Renal cortex interstitium (tissue), 11 donors: ENCODE results near the gene MICB. TPM values are rescaled to one million over a fixed set of nuclear protein-coding genes. Genes with fewer than 3 reads are reported as not detected.

Experiments
- DNase-seq, 11 donors: peaks; one replicate each; pipeline ENCODE4 v3.0.0-alpha.2; 2013; ENCODE audit warnings: low read depth in 9 of 11, low spot score in 4 of 11; ENCODE audit errors: extremely low read depth in 1 of 11
- polyA plus RNA-seq, 3 donors: library from polyadenylated mRNA; unstranded; fragments of 120-200 nt; gene quantifications; one replicate each; pipeline ENCODE4 v1.2.1, GENCODE V29; 2013; ENCODE audit not compliant: insufficient read length in 3 of 3

The MICB gene
- polyA plus RNA-seq, 3 donors: 1.4 to 1.8 (median 1.5) TPM

DNA sequence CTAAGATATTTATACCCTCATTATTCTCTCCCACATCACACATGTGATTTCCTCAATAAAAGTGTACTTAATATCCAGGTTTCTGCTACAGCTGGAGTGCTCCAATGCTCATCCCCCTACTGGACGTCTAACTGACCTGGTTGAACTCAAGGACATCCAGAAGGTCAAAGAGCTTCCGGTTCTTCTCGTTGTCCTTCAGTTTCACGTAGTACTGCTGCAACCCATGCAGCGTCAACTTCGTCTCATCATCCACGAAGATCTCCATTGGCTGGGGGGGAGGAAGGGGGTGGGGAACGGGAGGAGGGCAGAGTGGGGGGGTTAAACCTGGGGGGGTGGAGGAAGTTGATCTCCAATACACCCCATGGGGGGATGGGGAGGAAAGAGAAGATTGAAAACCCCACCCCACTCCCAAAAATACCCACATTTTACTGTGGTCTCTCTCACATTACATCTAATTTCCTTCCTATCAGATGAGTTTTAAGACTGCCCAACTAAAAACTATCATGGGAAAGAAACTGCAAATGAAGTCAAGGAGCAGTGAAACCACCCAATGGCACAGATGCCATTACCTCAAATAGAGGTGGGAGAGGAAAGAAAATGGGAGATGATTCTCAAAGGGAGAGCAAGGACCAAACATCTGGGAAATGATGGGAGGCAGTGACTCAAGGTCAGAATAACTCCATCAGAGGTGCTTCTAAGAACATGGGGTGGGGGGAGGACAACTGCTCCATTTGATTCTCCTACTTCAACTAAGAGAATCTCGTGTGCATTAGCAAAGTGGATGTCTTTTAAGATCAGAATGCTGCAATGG is 34.9 kb downstream of the MICB start:
- no peak for DNase-seq

- no peak for DNase-seq
Observed at GRCh38 chr6:31533455-31533841, 35.5 kb downstream of the MICB start.

- no peak for DNase-seq
Observed at GRCh38 chr6:31534011-31534410, 36.1 kb downstream of the MICB start.

DNA sequence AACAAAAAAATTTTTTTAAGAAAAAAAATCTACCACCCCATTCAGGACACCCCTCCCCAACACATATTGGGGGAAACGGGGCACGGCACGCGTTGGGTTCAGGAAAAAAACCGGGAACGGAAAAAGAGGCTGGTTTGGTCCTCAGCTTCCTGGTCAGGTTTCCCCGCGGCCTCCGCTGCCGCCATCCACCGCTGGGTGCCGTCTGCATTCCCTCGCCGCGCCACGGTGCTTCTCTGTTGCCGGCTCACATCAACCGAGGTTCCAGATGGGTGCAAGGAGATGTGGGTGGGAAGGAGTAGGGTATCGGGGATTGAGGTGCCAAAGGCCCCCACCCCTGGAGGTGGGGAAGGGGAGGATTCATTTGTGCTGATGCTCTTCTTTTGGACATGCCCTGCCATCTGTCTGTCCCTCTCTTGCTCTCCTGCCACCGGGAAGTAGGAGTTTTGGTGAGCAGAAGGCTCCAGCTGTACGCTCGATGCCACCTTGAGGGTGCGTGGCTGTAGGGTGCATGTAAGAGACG is 36.6 kb downstream of the MICB start:
- no peak for DNase-seq

DNA sequence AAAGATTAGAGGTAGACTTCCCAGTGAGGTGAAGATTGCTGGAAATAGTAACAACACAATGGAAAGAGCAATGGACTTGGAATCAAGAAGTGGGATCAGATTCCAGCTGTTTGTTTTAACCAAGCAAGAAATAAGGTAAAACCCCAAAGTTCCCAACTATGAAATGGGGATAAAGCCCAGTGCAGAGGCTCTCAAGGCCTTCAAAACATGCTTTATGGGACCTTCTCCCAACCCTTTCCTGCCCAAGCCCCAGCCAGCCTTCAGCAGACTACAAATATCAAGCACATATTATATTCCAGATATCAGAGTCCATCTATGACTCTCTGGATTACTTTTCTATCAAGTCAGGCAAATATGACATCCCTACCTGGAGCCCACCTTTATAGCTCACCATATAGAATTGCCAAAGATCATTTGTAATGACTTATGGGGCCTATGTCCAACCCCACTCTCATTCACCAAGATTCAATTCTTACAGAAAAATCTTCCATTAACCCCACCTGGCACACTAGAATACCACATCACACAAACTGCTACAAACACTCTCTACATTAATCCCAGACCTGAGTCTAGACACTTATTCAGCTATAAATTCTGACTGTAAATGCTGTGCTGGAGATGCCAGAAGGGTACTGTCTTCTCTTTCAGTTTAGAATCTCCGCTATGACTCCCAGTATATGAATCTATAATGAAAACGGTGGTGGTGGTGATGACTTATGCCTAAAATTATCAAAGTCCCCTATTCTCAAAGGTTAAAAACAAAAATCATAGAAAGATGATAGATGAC is 37.8 kb downstream of the MICB start:
- DNase-seq: no peak

GRCh38 chr6:31538805-31539400 is 41.0 kb downstream of the MICB start:
- no peak for DNase-seq

DNA sequence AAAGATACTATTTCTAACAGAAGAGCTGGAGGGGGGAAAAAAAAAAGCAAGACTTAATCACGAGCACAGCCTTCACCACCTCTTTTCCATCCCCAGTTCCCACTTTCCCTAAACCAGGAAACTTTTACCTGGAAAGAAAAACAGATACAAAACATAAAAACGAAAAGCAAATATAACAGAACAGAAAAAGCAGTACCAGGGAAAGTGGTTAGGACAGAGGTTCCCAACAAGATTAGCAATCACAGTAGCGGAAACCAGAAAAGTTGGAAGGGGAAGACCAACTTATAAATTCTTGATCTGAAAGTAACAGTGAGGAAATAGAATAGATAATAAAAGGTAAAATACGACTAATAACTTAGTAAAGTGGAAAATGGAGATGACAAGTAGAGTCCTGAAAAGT is 42.7 kb downstream of the MICB start:
- no peak for DNase-seq

GRCh38 chr6:31541059-31541657 is 43.2 kb downstream of the MICB start:
- DNase-seq: peak in 3 of 11 donors; percentile 34 to 48 (median 38)

DNA sequence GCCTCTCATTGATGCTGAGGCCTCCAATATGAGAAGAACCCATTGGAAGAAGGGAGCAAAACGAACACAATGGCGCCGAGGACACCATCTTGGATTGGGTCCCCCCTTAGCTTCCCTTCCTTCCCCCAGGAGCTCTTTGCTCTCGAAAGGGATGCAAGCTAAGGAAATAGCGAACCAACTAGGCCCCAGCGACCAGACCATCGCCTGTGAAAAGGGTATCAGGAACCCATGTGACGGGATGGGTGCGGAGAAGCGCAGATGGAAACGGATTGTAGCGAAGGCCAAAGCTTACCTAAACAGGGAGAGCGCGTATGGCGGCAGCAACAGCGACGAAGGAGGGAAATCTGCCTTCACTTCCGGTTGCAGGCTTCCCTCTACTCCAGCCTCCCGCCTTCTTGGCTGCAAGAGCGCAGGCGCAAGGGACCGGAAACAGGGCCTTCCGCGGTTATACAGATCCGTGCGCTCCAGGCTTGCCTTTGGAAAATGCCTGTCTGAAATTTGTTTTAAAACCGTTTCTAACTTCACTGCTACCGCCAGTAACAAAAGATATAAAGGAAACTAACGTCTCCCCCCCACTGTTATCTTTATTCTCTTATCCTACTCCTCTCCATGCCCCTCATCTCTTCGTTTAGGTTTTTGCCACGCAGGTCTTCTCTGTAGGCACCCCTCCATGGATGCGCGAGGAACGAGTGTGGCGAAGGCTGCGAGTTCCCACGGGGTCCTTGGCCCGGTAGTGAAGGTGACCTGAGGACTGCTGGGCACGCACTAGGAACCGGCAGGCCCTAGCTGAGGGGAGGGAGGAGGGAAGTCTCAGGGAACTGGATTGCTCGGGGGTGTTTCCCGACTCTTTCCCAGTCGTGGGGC is 43.9 kb downstream of the MICB start, which contains the start of gene DDX39B:
TSS of gene DDX39B (minus strand) at position 346 of the 864 bp plus-strand sequence. CDS start 1,471 bp downstream, outside the sequence.
- peak; percentile 93 to 98 (median 96) for DNase-seq

DNA sequence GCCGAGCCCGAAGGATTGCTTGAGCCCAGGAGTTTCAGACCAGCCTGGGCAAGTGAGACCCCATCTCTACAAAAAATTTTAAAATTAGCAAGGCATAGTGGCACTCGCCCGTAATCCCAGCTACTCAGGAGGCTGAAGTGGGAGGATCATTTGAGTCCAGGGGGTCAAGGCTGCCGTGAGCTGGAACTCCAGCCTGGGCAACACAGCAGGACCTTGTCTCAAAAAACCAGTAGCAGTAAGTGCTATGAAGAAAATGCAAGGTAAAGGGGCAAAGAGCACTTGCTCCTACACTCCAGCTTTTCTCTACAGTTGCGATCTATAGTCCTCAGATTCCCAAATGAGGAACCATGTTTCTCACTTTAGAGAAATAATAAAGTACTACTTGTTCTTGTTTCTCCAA is 45.7 kb downstream of the MICB start:
- DNase-seq: no peak

- DNase-seq: no peak
Observed at GRCh38 chr6:31544676-31545075, 46.7 kb downstream of the MICB start.

DNA sequence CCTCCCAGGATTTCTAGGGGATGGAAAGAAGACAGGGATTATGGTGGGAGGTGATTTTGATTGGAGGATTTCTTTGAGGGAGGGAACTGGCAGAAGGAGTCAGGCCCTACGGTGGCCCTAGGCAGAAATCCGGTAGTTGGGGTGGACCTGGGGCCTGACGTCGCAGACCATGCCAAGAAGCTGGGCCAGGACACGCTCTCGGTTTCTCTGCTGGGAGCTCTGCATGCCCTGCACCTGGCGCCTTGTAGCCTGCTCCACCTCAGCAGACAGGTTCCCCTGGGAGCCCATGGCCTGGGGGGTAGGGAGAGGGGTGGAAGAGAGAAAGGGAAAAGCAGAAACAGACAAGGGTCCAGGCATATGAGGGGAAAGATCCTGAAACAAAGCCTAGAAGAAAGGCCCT is 47.3 kb downstream of the MICB start:
- no peak for DNase-seq

- peak; percentile 72 to 87 (median 82) for DNase-seq
Observed at GRCh38 chr6:31546339-31546957, 48.5 kb downstream of the MICB start, which contains the start of gene ATP6V1G2. TSS of gene ATP6V1G2 (minus strand) at chr6:31546608. CDS start at chr6:31546559, 49 bp downstream.

DNA sequence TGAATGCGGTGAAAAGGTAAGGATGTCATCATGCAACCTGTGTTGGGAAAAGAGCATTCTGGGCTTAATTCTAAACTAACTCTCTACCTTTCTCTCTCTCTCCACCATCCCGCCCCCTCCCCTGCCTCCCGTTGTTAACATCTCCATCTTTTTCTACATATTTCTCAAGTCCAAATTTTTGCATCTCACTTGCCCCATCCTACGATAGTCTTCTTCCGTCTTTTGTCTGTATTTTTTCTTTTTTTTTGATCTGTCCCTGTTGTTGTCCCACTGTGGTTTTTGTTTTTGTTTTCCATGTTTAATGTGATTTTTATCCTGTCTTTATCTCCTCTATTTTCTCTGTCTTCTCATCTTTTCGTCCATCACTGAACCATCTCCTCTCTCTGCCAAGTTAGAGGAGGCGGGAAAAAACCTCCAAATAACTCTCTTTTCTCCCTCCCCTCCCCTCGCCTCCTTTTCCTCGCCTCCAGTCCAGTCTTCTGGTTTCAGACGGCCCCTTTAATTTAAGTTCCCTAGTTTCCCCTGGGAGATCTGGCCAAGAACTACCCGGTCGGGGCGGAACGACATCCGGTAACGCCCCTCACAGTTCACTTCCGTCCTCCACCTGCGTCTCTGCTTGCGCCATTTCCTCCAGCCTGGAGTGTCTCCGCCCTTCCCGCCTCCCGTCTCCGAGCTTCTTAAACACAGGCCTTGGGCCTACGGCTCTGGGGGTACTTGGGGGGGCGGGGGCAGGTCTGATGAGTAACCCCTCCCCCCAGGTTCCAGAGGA is 49.2 kb downstream of the MICB start, which contains the start of gene NFKBIL1:
TSS of gene NFKBIL1 (plus strand) at position 651 of the 769 bp plus-strand sequence. CDS start at position 738, 87 bp downstream.
- DNase-seq: peak; percentile 88 to 98 (median 94)

GRCh38 chr6:31547727-31548543 is 50.0 kb downstream of the MICB start:
- no peak for DNase-seq

GRCh38 chr6:31548544-31548873 is 50.6 kb downstream of the MICB start:
- DNase-seq: no peak
